GM23338 (cell line): ENCODE data around the gene OR8D4.

ENCODE experiments used
- CTCF ChIP-seq, 2 experiments: fragments of 200-600 bp in 1 of 2; sonication (generic) in 1 of 2; conservative IDR thresholded peaks; 2 replicates each; pipeline versions ENCODE4 v1.5.1 to v1.6.1; 2016 to 2017; ENCODE audit warnings: antibody characterized with exemption in 2 of 2, low read depth in 2 of 2, mild to moderate bottlenecking in 2 of 2, moderate library complexity in 1 of 2
- EZH2 ChIP-seq: fragments of 200-600 bp; sonication (generic); IDR thresholded peaks from one replicate; pipeline ENCODE4 v1.8.0; 2017; ENCODE audit warnings: antibody characterized with exemption, mild to moderate bottlenecking, low read depth; ENCODE audit not compliant: unreplicated experiment

GRCh38 chr11:123880912-123881311, 21.1 kb upstream of the OR8D4 start:
- TF ChIP-seq EZH2 (no peak), CTCF (conservative IDR thresholded peaks at IDR 0.05; ENCODE audit: low read depth in 2 of 2) (no peak)
